ENCODE measurements around the gene GABBR2.
"Not testable (repeated sequence)": the region's sequence is repeated elsewhere in the genome, so short reads cannot be mapped to it uniquely, and the experiment has no call there.

GABBR2 gene

GRCh38 chr9:98310752-98311392 is 397.9 kb downstream of the GABBR2 start:
- no peak for DNase-seq

- DNase-seq: no peak
Observed at GRCh38 chr9:98306384-98307145, 402.2 kb downstream of the GABBR2 start.

GRCh38 chr9:98304381-98304780 is 404.4 kb downstream of the GABBR2 start:
- no peak for DNase-seq

- no peak for DNase-seq
Observed at GRCh38 chr9:98303633-98304125, 405.1 kb downstream of the GABBR2 start.

- DNase-seq: no peak
Observed at GRCh38 chr9:98302938-98303632, 405.6 kb downstream of the GABBR2 start.

GRCh38 chr9:98302150-98302549 is 406.6 kb downstream of the GABBR2 start:
- no peak for DNase-seq

GRCh38 chr9:98300611-98301010 is 408.1 kb downstream of the GABBR2 start:
- no peak for DNase-seq

GRCh38 chr9:98298476-98298875 is 410.3 kb downstream of the GABBR2 start:
- DNase-seq: no peak

DNA sequence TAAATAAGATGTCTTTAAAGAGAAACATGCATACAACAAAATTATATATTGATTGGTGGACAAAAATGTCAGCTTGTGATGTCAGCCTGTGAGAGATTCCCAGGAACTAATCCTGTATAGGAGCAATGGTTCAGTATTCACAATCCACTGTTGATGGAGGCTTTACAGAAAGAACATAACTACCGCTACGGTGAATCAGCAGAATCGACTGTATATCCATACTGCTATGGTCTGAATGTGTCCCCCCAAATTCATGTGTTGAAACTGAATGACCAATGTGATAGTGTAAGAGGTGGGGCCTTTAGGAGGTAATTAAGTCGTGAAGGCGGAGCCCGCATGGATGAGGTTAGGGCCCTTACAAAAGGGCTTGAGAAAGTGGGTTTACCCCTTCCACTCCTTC is 412.9 kb downstream of the GABBR2 start:
- no peak for DNase-seq

DNA sequence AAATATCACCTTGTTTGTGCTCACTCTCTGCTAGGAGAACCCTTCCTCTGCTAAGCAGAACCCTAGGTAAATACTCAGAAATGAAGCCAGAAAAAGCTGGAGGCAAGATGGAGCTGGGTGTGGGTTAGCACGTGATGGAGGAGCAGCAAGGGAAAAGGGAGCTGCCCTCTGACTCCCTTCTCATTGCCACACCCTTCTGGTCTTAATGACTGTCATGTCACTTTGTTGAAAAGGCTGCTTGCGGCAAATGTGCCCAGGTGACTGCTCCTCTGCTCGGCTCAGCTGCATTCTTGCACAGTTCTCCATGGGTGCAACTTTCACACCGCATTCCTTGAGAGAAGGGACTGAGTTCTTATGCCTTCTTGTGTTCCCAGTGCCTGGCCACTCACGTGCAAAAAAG is 416.9 kb downstream of the GABBR2 start:
- no peak for DNase-seq

DNA sequence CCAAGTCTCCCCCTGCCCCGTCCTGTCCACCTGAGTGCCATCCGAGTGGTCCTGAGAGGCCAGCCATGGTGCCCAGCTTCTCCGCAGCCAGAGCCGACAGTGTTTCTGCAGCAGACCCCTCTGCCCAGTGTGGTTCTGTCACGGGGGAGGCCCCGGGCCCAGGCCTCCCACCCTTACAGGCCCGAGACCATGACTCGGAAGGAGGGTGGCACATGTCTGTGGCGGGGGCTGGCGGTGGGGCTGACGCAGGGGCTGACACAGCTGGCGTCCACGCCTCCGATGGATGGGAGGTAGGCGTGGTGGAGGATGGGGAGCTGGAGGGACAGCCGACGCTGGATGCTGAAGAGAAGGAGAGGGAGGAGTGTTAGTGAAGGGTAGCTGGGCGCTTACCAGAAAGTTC is 418.3 kb downstream of the GABBR2 start:
- no peak for DNase-seq

- no peak for DNase-seq
Observed at GRCh38 chr9:98289614-98290201, 419.0 kb downstream of the GABBR2 start.

- DNase-seq: no peak
Observed at GRCh38 chr9:98288881-98289280, 419.9 kb downstream of the GABBR2 start.

DNA sequence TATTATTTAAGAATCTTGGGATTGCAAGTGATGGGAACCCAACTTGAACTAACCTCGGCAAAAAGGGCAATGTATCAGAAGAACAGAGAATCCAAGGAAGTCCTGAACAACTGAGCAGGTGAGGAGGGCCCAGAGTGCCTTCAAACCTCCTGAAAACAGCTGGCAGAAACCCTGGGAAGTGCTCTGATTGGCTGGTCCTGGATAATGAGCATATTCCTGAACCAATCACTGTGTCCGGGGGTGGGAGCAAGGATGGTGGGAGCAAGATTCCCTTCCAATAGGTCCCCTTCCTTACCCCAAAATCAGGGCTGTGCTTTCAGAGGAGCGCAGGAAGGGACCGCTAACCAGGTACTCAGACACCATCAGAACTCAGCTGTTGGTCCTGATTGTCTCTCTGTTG is 421.4 kb downstream of the GABBR2 start:
- no peak for DNase-seq

GRCh38 chr9:98285446-98285845 is 423.3 kb downstream of the GABBR2 start:
- no peak for DNase-seq

GRCh38 chr9:98284754-98285153 is 424.0 kb downstream of the GABBR2 start:
- DNase-seq: no peak

DNA sequence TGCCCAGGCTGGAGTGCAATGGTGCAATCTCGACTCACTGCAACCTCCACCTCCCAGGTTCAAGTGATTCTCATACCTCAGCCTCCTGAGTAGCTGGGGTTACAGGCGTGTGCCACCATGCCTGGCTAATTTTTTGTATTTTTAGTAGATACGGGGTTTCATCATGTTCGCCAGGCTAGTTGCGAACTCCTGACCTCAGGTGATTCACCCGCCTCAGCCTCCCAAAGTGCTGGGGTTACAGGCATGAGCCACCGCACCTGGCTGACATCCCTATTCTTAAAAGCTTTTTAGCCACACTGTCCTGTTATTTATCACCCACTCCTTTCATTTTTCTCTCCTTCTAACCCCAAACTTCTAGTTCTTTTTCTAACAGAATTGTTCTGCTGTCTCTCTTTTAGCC is 425.6 kb downstream of the GABBR2 start:
- DNase-seq: not testable (repeated sequence)

GRCh38 chr9:98281281-98281680 is 427.5 kb downstream of the GABBR2 start:
- no peak for DNase-seq

- no peak for DNase-seq
Observed at GRCh38 chr9:98280574-98280973, 428.2 kb downstream of the GABBR2 start.

DNA sequence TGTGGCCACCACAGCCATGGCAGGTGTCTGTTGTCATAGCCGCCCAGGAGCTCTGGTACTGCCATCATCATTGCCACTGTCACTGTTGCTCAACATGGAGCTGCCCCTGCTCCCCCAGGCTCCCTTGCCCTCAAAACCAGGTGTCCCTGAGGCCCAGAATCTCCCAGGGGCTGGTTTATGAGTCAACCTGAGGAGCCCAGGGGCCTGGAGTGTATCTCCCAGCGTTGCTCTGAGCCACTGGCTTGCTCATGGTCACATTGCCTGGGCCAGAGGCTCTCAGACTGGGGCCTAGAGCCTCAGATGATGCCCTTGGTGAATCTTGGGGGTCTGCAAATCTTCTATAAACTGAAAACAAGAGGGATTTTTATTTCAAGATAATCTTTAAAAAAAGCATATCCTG is 428.6 kb downstream of the GABBR2 start:
- no peak for DNase-seq

GRCh38 chr9:98276907-98277469 is 431.7 kb downstream of the GABBR2 start:
- no peak for DNase-seq

- DNase-seq: no peak
Observed at GRCh38 chr9:98275159-98275558, 433.6 kb downstream of the GABBR2 start.

GRCh38 chr9:98272083-98272482 is 436.7 kb downstream of the GABBR2 start:
- no peak for DNase-seq

All from activated CD8-positive, alpha-beta memory T cell treated with anti-CD3 and anti-CD28 coated beads for 24 hours (primary cell).